Measurements from ENCODE around the gene AJAP1.

AJAP1 gene

DNA sequence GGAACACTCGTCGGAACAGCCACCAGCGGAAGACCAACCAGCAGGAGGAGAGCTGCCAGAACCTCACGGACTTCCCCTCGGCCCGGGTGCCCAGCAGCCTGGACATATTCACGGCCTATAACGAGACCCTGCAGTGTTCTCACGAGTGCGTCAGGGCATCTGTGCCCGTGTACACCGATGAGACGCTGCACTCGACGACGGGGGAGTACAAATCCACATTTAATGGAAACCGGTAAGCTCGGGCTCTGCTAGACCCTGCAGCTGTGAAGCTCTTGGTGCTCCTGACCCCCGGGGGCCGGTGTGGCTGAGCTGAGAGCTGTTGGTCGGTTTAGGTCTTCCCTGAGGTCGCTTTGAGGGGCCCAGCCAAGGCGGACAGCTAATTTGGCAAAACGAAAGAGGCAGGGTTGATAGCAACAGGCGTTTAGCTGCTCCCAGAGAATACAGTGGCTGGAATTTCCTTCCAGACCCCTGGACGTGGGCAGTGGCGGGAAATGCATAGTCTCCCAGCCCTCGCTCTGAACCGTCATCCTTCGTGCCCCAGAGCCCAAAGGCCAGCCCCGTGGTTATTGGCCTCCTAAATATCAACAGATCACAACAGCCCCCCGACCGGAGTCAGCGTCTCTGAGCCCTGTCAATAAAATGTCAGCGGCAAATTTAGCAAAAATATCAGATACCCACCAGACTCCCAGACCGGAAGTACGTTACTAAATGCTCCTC, 118.0 kb downstream of the AJAP1 start:
- TF ChIP-seq GATA2 (IDR thresholded peaks at IDR 0.05; ENCODE audit: low read depth, low read length) (no peak), GATA3 (IDR thresholded peaks at IDR 0.05; ENCODE audit: low read depth, low read length) (no peak)

DNA sequence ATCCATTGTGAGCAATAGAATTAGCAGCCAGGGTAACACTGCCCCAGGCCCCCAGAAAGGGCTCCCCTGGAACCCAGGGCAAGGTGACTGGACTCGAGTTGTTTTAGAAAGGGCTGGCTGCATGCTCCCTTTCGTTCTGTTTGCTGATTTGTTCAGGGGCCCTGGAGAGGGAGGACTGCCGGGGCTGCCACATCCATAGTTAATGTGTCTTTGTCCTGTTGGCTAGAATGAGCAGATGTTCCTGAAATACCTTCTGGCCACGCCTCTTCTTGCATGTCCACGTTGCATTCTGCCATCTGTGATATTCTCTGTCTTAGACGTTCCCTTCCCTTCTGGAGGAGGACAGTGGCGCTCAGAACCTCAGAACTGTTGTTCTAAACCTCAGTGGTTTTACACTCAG, 118.8 kb downstream of the AJAP1 start:
- TF ChIP-seq GATA3 (IDR thresholded peaks at IDR 0.05; ENCODE audit: low read depth, low read length) (no peak), GATA2 (IDR thresholded peaks at IDR 0.05; ENCODE audit: low read depth, low read length) (no peak)

DNA sequence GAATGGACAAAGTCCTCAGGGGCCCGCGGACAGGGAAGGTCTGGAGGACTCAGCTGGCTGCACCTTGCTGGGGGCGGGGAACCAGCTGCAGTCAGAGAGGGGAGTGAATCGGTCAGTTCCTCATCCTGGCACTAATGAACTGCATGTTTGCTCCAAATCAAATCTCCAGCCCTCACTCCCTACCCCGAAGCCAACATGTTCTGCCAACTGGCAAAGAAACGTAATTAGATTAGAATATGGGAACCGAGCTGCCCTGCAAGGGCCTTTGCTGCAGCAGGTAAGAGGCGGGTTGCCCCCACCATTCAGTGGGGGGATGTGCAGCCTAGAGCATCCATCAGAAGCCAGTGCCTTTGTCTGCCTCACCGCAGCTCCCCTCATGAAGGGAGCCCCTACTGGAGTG, 121.1 kb downstream of the AJAP1 start:
- TF ChIP-seq GATA3 (IDR thresholded peaks at IDR 0.05; ENCODE audit: low read depth, low read length) (no peak), GATA2 (IDR thresholded peaks at IDR 0.05; ENCODE audit: low read depth, low read length) (peak; percentile 46; the same call in 1 of the 2 replicates)

DNA sequence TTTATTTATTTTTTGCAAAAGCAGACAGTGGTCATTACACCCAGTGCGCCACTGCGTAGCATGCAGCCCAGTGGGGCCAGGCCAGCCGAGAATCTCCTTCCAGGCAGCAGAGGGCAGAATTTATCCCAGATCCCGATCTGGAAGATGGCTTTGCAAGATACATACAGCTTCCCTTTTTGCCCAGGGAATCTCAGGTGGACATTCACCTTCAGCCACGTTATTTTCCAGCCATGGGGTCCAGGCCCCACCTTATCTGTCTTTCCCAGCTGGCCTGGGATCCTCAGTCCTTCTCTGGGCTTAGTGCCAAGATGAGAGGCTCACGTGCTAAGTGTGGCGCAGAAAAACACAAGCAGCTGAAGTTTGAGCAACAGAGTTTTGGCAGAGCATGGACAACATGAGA, 123.6 kb downstream of the AJAP1 start:
- TF ChIP-seq GATA3 (IDR thresholded peaks at IDR 0.05; ENCODE audit: low read depth, low read length) (no peak), GATA2 (IDR thresholded peaks at IDR 0.05; ENCODE audit: low read depth, low read length) (peak; percentile 86)

DNA sequence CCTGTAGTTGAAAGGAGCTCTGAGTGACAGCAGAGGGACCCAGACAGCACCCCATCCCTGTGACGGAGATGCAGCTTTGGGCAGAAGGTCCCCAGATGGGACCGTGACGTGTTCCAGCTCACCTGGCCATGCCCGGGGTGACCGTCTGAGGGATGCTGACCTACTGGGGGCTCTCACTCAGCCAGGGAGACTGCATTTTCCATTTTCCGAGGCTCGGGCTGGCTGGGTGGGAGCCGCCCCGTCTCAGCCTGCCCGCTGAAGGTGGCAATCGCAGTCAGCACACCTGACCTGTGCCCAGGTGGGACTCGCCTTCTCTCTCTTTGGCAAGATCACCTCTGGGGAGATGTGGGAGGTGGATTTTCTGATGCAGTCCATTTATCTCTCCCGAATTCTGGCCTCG, 127.2 kb downstream of the AJAP1 start:
- TF ChIP-seq GATA3 (IDR thresholded peaks at IDR 0.05; ENCODE audit: low read depth, low read length) (no peak), GATA2 (IDR thresholded peaks at IDR 0.05; ENCODE audit: low read depth, low read length) (no peak)

DNA sequence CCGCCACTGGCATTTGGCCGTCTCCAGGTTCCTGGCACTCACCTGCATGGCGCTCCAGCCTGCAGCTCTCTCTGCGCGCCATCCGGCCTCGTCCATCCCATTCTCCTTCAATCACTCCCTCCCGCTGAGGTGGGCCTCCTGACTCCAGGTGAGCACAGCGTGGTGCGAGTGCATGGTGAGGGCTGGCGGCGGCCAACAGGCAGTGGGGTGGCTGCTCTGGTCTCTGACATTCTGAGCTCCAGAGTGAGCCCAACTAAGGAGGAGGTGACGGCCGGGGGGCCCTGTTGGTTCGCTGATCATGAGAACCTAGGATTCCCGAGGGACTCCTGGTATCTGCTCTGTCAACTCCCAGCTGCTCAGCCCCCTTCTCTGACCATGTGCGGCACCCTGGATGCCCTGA, 130.4 kb downstream of the AJAP1 start:
- TF ChIP-seq GATA2 (IDR thresholded peaks at IDR 0.05; ENCODE audit: low read depth, low read length) (no peak), GATA3 (IDR thresholded peaks at IDR 0.05; ENCODE audit: low read depth, low read length) (no peak)

DNA sequence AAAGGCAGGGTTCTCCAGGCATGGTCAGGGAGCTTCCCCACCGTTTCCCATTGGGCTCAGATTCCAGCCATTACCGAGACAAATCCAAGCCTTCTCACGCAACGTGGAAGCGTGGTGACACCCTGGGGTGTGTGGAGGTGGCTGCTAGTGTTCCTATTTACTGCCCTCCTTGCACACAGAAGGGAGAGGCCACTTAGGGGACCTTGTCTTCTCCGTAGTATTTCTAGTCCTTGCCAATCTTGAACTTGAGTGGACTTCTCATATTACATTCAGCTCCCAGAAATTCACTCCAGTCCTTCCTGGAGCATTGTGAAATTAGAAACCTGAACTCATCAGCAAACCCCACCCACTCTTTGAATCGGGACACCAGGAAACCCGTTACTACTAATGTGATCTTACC, 131.6 kb downstream of the AJAP1 start:
- no peak for TF ChIP-seq GATA2 (IDR thresholded peaks at IDR 0.05; ENCODE audit: low read depth, low read length)
- no peak for TF ChIP-seq GATA3 (IDR thresholded peaks at IDR 0.05; ENCODE audit: low read depth, low read length)

DNA sequence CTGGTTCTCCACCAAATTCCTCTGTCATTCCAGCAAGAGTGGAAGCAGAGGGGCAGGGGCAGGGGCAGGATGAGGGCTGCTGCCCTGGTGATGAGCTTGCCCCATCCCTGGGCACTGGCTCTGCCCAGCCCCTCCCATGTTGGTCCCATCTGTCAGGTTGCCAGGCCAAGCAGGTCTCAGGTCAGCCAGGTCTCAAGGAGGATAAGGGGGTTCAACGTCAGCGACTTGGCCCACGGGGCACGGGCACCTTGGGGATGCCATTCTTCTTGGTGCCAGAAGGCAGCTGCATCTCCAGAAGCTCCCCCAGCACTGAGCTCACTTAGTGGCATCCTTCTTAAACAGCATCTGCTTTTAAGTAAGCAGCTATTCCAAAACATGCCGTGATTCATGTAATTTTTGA, 133.1 kb downstream of the AJAP1 start:
- no peak for TF ChIP-seq GATA3 (IDR thresholded peaks at IDR 0.05; ENCODE audit: low read depth, low read length)
- TF ChIP-seq GATA2 (IDR thresholded peaks at IDR 0.05; ENCODE audit: low read depth, low read length), result no peak

DNA sequence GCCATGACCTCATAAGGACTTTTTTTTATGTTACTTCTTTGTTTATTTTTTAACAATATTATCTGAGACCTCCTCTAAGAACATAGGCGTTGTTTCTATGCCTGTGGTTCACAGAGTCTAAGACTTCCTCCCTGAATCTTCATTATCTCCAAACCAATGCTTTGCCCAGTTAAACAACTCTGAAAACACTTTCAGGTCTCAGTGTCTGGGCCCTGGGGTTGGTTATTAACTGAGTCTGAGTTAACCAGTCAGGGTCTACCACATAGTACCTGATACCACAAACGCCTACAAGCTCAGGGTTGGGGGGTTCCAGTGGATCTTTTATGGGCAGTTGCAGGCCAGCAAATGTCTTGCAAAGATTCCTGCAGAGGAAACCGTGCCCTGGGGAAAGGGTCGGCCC, 138.2 kb downstream of the AJAP1 start:
- TF ChIP-seq GATA3 (IDR thresholded peaks at IDR 0.05; ENCODE audit: low read depth, low read length) (no peak), GATA2 (IDR thresholded peaks at IDR 0.05; ENCODE audit: low read depth, low read length) (no peak)

DNA sequence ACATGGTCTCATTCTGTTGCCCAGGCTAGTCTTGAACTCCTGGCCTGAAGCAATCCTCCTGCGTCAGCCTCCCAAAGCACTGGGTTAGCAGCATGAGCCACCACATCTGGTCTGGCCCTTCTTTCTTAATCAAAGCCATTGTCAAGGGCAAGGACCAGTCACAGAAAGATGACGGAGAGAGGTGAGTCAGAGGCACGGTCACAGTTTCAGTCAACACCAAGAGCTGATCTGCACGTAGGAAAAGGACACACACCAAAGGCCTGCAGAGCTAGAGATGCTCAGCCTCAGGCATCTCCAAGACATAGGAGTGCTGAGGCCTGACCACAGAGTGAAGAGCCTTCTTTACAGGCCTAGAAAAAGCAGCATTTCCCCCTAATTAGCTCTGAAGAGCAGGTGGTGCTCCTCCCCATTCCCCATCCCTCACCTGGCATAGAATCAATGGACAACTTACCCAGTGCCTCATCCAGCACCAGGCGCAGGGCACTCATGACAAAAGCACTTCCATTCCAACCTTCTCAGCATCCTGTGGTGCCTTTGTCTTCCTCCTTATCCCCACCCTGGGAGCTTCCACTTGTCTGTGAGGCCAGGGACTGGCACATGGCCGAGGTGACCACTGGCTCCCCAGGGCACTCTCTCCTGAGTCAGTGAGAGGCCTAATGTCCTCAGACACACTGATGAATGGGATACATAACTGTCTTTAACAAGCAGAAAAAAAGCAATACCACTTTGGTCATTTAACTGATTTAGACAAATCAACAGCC, 139.8 kb downstream of the AJAP1 start:
- TF ChIP-seq GATA2 (IDR thresholded peaks at IDR 0.05; ENCODE audit: low read depth, low read length) (0 out of 2 replicates have a peak, but pooled peaks have one; percentile 11), GATA3 (IDR thresholded peaks at IDR 0.05; ENCODE audit: low read depth, low read length) (no peak)

DNA sequence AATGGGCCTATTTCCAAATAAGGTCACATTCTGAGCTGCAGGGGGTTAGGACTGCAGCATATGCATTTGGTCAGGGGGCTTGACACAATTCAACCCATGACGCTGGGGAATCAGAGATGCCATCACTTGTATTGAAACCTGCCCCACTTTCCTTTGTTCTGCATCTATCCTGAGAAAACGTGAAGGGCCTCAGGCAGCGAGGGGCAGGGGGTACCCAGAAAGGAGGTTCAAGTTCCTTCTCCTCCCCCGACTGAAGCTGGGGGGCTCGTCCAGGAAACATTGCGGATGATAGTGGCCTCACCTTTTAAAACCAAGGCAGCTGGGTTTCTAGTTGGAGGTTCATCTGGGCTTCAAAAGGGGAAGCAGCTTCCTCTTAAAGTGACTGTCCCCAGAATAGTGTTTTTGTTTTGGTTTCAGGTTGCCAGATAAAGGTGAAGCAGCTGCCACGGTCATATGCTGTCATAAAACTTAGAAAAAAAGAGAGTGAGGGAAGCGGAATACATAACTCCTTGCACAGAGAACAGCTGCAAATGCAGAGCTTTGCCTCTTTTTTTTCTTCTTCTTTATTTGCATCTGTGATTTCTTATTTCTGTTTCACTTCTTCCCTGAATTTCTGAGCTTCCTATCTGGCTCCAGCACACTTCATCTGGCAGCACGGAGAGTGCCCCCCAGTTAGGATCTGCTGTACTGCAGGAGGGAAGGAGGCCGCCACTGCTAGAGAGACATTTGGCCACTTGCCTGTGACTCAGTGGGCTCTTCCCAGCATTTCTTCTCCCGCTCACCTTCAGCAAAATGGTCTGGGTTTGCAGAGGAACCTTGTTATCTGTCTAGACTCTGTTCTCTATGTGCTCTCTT, 142.0 kb downstream of the AJAP1 start:
- no peak for TF ChIP-seq GATA2 (IDR thresholded peaks at IDR 0.05; ENCODE audit: low read depth, low read length)

DNA sequence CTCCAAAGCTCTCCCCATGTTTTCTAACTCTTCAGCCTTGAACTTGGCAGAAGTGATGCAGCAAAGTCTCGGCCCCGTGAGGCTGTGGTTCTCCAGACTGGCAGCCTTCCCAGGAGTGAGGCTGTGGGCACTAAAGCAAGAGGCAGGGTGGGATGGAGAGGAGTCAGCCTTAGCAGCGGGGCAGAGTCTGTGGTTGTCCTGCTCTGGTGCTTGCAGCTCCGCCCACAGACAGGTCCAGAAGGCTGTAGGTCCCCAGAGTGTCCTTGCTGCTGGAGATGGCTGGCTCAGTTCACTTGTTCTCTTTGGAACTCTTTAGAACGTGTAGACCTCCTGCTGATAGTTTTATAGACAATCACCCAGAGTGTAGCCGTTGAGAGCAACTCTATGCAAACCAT, 142.6 kb downstream of the AJAP1 start:
- TF ChIP-seq GATA3 (IDR thresholded peaks at IDR 0.05; ENCODE audit: low read depth, low read length) (no peak), GATA2 (IDR thresholded peaks at IDR 0.05; ENCODE audit: low read depth, low read length) (no peak)

DNA sequence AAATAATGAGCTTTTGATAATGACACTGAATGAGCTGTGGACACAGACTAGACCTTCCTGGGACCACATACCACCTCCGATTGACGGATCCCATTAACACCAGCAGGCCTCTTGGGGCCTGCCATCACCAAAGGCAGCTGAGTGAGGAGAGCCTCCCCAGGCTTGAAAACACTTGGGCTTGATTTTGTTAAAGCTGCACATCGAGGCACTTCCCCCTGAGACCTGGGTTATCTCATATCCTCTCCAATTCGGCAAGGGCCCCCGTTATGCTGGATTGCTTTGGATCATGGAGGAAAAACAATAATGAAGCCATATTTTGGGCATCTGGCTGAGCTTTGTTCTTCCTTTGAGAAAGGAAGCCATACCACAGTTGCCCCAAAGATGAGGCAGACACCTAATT, 143.0 kb downstream of the AJAP1 start:
- TF ChIP-seq GATA2 (IDR thresholded peaks at IDR 0.05; ENCODE audit: low read depth, low read length) (no peak), GATA3 (IDR thresholded peaks at IDR 0.05; ENCODE audit: low read depth, low read length) (no peak)

DNA sequence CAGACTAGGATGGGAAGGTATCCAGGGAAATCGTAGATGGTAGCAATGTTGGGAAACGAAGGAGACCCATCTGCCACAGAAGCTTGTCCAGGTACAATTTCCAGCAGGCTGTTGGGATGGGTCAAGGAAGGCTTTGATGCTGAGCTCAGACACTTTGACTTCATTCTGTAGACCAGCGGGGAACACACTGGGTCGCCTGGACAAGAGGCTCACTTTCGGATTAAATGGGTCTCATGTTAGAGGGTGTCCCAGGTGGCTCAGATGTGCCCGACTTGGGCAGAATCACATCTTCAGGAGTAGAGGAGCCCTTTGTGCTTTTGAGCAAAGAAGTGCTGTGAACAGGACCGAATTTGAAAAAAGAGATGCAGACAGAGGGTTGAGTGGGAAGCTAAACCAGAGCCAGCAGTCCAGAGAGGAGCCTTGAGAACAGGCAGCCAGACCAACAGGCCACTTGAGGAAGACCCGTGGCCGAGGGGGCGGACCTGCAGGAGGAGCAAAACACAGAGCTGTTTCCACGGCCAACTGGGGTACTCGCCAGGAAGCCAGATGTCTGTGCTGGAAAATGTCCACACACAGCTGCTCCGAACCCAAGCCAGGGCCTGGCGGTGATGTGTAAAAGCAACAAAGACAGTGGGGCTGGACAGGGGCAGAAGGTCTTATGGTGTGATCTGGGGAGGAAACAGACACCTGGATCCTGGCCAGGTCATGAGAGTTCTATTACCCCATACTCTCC, 146.9 kb downstream of the AJAP1 start:
- TF ChIP-seq GATA2 (IDR thresholded peaks at IDR 0.05; ENCODE audit: low read depth, low read length), result no peak
